GM23248 (cell line): Measurements from ENCODE around the gene PAQR6.

Experiments used
- EZH2 ChIP-seq: fragments of 200-600 bp; sonication (generic); IDR thresholded peaks from 2 replicates; pipeline ENCODE4 v1.6.1; 2018; ENCODE audit warnings: antibody characterized with exemption, mild to moderate bottlenecking; ENCODE audit not compliant: insufficient read depth, poor library complexity, severe bottlenecking
- EZH2phosphoT487 ChIP-seq: fragments of 200-600 bp; sonication (generic); IDR thresholded peaks from 2 replicates; pipeline ENCODE4 v1.6.1; 2018; ENCODE audit warnings: antibody characterized with exemption, moderate library complexity, mild to moderate bottlenecking, low read depth; ENCODE audit not compliant: insufficient read depth

DNA sequence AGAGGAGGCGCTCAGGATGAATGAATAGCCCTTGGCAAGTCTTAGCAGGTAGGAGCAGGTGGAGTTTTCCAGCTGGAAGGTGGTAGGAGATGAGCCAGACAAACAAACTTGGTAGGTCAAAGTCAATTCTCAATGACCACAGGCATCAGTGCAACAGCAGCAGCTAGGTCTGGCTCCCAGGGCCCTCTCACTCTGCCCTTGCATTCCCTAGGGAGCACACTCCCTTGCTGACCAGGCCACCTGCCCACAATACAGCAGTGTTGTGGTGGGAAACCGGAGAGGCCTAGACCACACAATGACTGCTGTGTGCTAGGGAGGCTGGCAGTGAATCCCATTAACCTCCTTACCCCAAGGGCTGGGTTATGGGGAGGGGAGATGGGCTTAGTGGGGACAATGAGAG, 13.0 kb upstream of the PAQR6 start:
- TF ChIP-seq EZH2phosphoT487 (no peak), EZH2 (no peak)
